SK-N-SH treated with all-trans-retinoic acid at 6 μM for 48 hours (cell line): ENCODE measurements around the gene SLC6A19.
A peak's percentile ranks its signal among the peaks of the same experiment; 100 is the strongest.

Experiments used
- ATAC-seq: fragments of 200-7000 bp; cut with Tn5 transposase; 3 replicates; pipeline ENCODE4 v1.9.1; 2020; ENCODE audit warnings: mild to moderate bottlenecking, moderate library complexity
- ARNTL ChIP-seq: fragments of 450-650 bp; formaldehyde crosslinking; IDR thresholded peaks from 2 replicates; pipeline ENCODE4 v1.5.0; 2020; ENCODE audit warnings: low read depth, mild to moderate bottlenecking, moderate library complexity, borderline replicate concordance
- CREB5 ChIP-seq: fragments of 250-450 bp; sonication (Bioruptor Pico); IDR thresholded peaks from 2 replicates; pipeline ENCODE4 v1.5.1; 2020; ENCODE audit warnings: low read depth, mild to moderate bottlenecking, moderate library complexity
- CSDC2 ChIP-seq: fragments of 250-450 bp; sonication (Bioruptor Pico); IDR thresholded peaks from 2 replicates; pipeline ENCODE4 v1.5.0; 2020; ENCODE audit warnings: mild to moderate bottlenecking, moderate library complexity
- CSRNP3 ChIP-seq: fragments of 250-450 bp; sonication (Bioruptor Pico); IDR thresholded peaks from 2 replicates; pipeline ENCODE4 v1.5.1; 2021; ENCODE audit warnings: mild to moderate bottlenecking, moderate library complexity
- ESRRG ChIP-seq: fragments of 250-450 bp; sonication (Bioruptor Pico); IDR thresholded peaks from 2 replicates; pipeline ENCODE4 v1.6.1; 2021; ENCODE audit warnings: mild to moderate bottlenecking
- GLIS3 ChIP-seq: fragments of 250-450 bp; sonication (Bioruptor Pico); IDR thresholded peaks from 2 replicates; pipeline ENCODE4 v1.5.0; 2020; ENCODE audit warnings: mild to moderate bottlenecking, moderate library complexity
- PATZ1 ChIP-seq: fragments of 250-450 bp; sonication (Bioruptor Pico); IDR thresholded peaks from 2 replicates; pipeline ENCODE4 v1.8.0; 2020; ENCODE audit warnings: mild to moderate bottlenecking, moderate library complexity, borderline replicate concordance
- POU6F1 ChIP-seq: fragments of 250-450 bp; sonication (Bioruptor Pico); IDR thresholded peaks from 2 replicates; pipeline ENCODE4 v1.8.0; 2021; ENCODE audit warnings: low read depth, mild to moderate bottlenecking, moderate library complexity, borderline replicate concordance
- PPARA ChIP-seq: fragments of 250-450 bp; sonication (Bioruptor Pico); IDR thresholded peaks from 2 replicates; pipeline ENCODE4 v1.5.0; 2020; ENCODE audit warnings: mild to moderate bottlenecking, borderline replicate concordance
- RARB ChIP-seq: fragments of 250-450 bp; sonication (Bioruptor Pico); IDR thresholded peaks from 2 replicates; pipeline ENCODE4 v1.8.0; 2021; ENCODE audit warnings: mild to moderate bottlenecking, moderate library complexity
- SNAI2 ChIP-seq: fragments of 250-450 bp; sonication (Bioruptor Pico); IDR thresholded peaks from 2 replicates; pipeline ENCODE4 v1.5.0; 2020; ENCODE audit warnings: mild to moderate bottlenecking, moderate library complexity
- TCF4 ChIP-seq: fragments of 250-450 bp; sonication (Bioruptor Pico); IDR thresholded peaks from 2 replicates; pipeline ENCODE4 v1.8.0; 2021; ENCODE audit warnings: mild to moderate bottlenecking, moderate library complexity, borderline replicate concordance
- TSHZ2 ChIP-seq: fragments of 250-450 bp; sonication (Bioruptor Pico); IDR thresholded peaks from 2 replicates; pipeline ENCODE4 v1.5.0; 2020; ENCODE audit warnings: mild to moderate bottlenecking, moderate library complexity
- ZC3H10 ChIP-seq: fragments of 250-450 bp; sonication (Bioruptor Pico); IDR thresholded peaks from 2 replicates; pipeline ENCODE4 v1.5.1; 2021; ENCODE audit warnings: mild to moderate bottlenecking, moderate library complexity
- ZFP3 ChIP-seq: fragments of 250-450 bp; sonication (Bioruptor Pico); IDR thresholded peaks from 2 replicates; pipeline ENCODE4 v1.5.0; 2020; ENCODE audit warnings: mild to moderate bottlenecking, moderate library complexity
- ZFP30 ChIP-seq: fragments of 450-650 bp; formaldehyde crosslinking; IDR thresholded peaks from 2 replicates; pipeline ENCODE4 v1.5.0; 2022; ENCODE audit warnings: mild to moderate bottlenecking, moderate library complexity
- ZNF70 ChIP-seq: fragments of 450-650 bp; formaldehyde crosslinking; IDR thresholded peaks from 2 replicates; pipeline ENCODE4 v1.5.0; 2020; ENCODE audit warnings: mild to moderate bottlenecking, moderate library complexity
- ZNF8 ChIP-seq: fragments of 450-650 bp; formaldehyde crosslinking; IDR thresholded peaks from 2 replicates; pipeline ENCODE4 v1.5.0; 2020; ENCODE audit warnings: mild to moderate bottlenecking, moderate library complexity

SLC6A19 gene

GRCh38 chr5:1245905-1246576, 44.6 kb downstream of the SLC6A19 start:
- ATAC-seq, result no peak
- TF ChIP-seq ZFP3 (CRISPR knock-in tag) (no peak), CSRNP3 (CRISPR knock-in tag) (no peak), TCF4 (no peak), CSDC2 (CRISPR knock-in tag) (no peak), PATZ1 (CRISPR knock-in tag) (no peak)
- TF ChIP-seq, all 23 proteins: peak for 0

GRCh38 chr5:1246711-1247431, 45.5 kb downstream of the SLC6A19 start:
- ATAC-seq, result peak; percentile 40
- TF ChIP-seq ZNF70 (CRISPR knock-in tag) (no peak), SNAI2 (CRISPR knock-in tag) (peak; percentile 55; the same call in 1 of the 2 replicates)
- TF ChIP-seq, all 23 proteins: peak for 1

GRCh38 chr5:1247811-1248210, 46.4 kb downstream of the SLC6A19 start:
- TF ChIP-seq SNAI2 (CRISPR knock-in tag), result no peak
- TF ChIP-seq TCF4, result no peak
- TF ChIP-seq CREB5 (CRISPR knock-in tag), result no peak
- TF ChIP-seq ZNF8 (CRISPR knock-in tag), result no peak
- no peak for TF ChIP-seq TSHZ2 (CRISPR knock-in tag)
- no peak for TF ChIP-seq PATZ1 (CRISPR knock-in tag)
- TF ChIP-seq ARNTL (CRISPR knock-in tag), result no peak
- no peak for TF ChIP-seq POU6F1 (CRISPR knock-in tag)
- no peak for TF ChIP-seq ZFP3 (CRISPR knock-in tag)
- TF ChIP-seq GLIS3 (CRISPR knock-in tag), result no peak
- no peak for TF ChIP-seq ZFP30
- TF ChIP-seq CSDC2 (CRISPR knock-in tag), result no peak
- no peak for TF ChIP-seq ZC3H10 (CRISPR knock-in tag)
- TF ChIP-seq PPARA (CRISPR knock-in tag), result no peak
- TF ChIP-seq ESRRG, result no peak
- no peak for TF ChIP-seq CSRNP3 (CRISPR knock-in tag)
- TF ChIP-seq RARB (CRISPR knock-in tag), result no peak
- ATAC-seq, result no peak
